Lung (tissue), 12 donors: ENCODE measurements around the gene PLEKHA3. TPM values are rescaled to one million over a fixed set of nuclear protein-coding genes. Genes with fewer than 3 reads are reported as not detected.

Experiments
- ATAC-seq: fragments of 200-7000 bp; cut with Tn5 transposase; one replicate; pipeline ENCODE4 v1.9.1; 2020; ENCODE audit warnings: moderate number of reproducible peaks; ENCODE audit not compliant: insufficient read depth, low FRiP score
- DNase-seq, 3 donors: peaks; one replicate each; pipeline ENCODE4 v3.0.0-alpha.2; 2013 to 2017
- H3K27ac ChIP-seq, 2 donors: one replicate each; pipeline ENCODE4 v1.5.1; 2013; ENCODE audit warnings: mild to moderate bottlenecking in 2 of 2, moderate library complexity in 2 of 2, control low read depth in 1 of 2, inconsistent platforms in 1 of 2, low read depth in 1 of 2, low read length in 1 of 2
- H3K27me3 ChIP-seq, 3 donors: one replicate each; pipeline ENCODE4 v1.5.1; 2013; ENCODE audit warnings: low read length in 2 of 3; ENCODE audit not compliant: control insufficient read depth in 3 of 3, insufficient read depth in 3 of 3
- H3K36me3 ChIP-seq, 4 donors: one replicate each; pipeline ENCODE4 v1.5.1; 2013; ENCODE audit warnings: low read length in 4 of 4, mild to moderate bottlenecking in 1 of 4, moderate library complexity in 1 of 4; ENCODE audit not compliant: control insufficient read depth in 4 of 4, insufficient read depth in 4 of 4
- H3K4me1 ChIP-seq, 5 donors: one replicate each; pipeline ENCODE4 v1.5.1; 2013; ENCODE audit warnings: low read length in 5 of 5, mild to moderate bottlenecking in 2 of 5, moderate library complexity in 1 of 5; ENCODE audit not compliant: control insufficient read depth in 5 of 5, insufficient read depth in 5 of 5
- H3K4me3 ChIP-seq: one replicate; pipeline ENCODE4 v1.5.1; 2013; ENCODE audit warnings: mild to moderate bottlenecking, control low read depth, moderate library complexity
- H3K9ac ChIP-seq, 2 donors: one replicate each; pipeline ENCODE4 v1.5.1; 2013; ENCODE audit warnings: low read length in 2 of 2, control low read depth in 1 of 2; ENCODE audit not compliant: insufficient read depth in 1 of 2
- H3K9me3 ChIP-seq, 4 donors: one replicate each; pipeline ENCODE4 v1.5.1; 2013; ENCODE audit warnings: low read length in 3 of 4, mild to moderate bottlenecking in 1 of 4, moderate library complexity in 1 of 4; ENCODE audit not compliant: control insufficient read depth in 4 of 4, insufficient read depth in 3 of 4
- CTCF ChIP-seq: IDR thresholded peaks from 2 replicates; pipeline ENCODE4 v1.5.1; 2012; ENCODE audit warnings: mild to moderate bottlenecking; ENCODE audit errors: control extremely low read depth, extremely low read depth
- WGBS, 2 donors: extraction: QIAGEN DNeasy Blood & Tissue Kit; methylation state at CpG; one replicate each; pipeline ENCODE4 v1.1.7; 2013; 5-methylcytosine and 5-hydroxymethylcytosine counted together
- polyA plus RNA-seq, 2 donors: library from polyadenylated mRNA; stranded (reverse); fragments of 200-250 nt; gene quantifications; one replicate each; pipeline ENCODE4 v1.2.1, GENCODE V29; 2013
- total RNA-seq, 2 donors: library from RNA; depleted of rRNA in 1 of 2; stranded (reverse); fragments of >200 nt in 1 of 2; gene quantifications; one replicate each; pipeline ENCODE4 v1.2.1, GENCODE V29; 2014 to 2021
- donor health status: control.
- donor health status: control.
- donor health status: Bipolar disorder and iron deficiency.
- donor health status: healthy.
- donor health status: DM: yes; HTN: yes; CAD: no.

The PLEKHA3 gene
- total and polyA plus RNA-seq, 4 donors, result 2.8 to 23.7 (median 12.3) TPM

GRCh38 chr2:178527592-178527991 is 47.3 kb downstream of the PLEKHA3 start:
- H3K4me3 ChIP-seq, result no peak overlapping the region
- no peak for TF ChIP-seq CTCF

GRCh38 chr2:178528647-178529046 is 48.4 kb downstream of the PLEKHA3 start:
- WGBS, 2 donors, result 85 to 94% methylated on average over 5 of the region's 5 CpGs
- H3K36me3 ChIP-seq, result peaks cover 3 to 47% (median 5%) of the 10 kb centered on the region in 4 donors
- no peak overlapping the region for H3K9ac ChIP-seq
- DNase-seq, result no peak
- H3K27me3 ChIP-seq, result no peaks in the 10 kb centered on the region
- peaks cover 0 to 4% (median 0%) of the 10 kb centered on the region in 5 donors for H3K4me1 ChIP-seq
- no peaks in the 10 kb centered on the region for H3K9me3 ChIP-seq
- no peak overlapping the region for H3K4me3 ChIP-seq
- no peak for ATAC-seq
- TF ChIP-seq CTCF, result no peak
- H3K27ac ChIP-seq, result no peak overlapping the region

More at GRCh38 chr2:178527592-178527991, 47.3 kb downstream of the PLEKHA3 start:
- WGBS, 2 donors, result 59 to 83% methylated on average over 2 of the region's 2 CpGs
- no peak overlapping the region for H3K27ac ChIP-seq
- peaks cover under 1 to 39% (median 5%) of the 10 kb centered on the region in 4 donors for H3K36me3 ChIP-seq
- H3K9ac ChIP-seq, result no peak overlapping the region
- ATAC-seq (no peak), DNase-seq (no peak)
- no peaks in the 10 kb centered on the region for H3K9me3 ChIP-seq
- H3K4me1 ChIP-seq, result peaks cover 0 to 6% (median 0%) of the 10 kb centered on the region in 5 donors
- no peaks in the 10 kb centered on the region for H3K27me3 ChIP-seq

- WGBS, 2 donors, result 69 to 82% methylated on average over 2 of the region's 2 CpGs
- DNase-seq (no peak), ATAC-seq (no peak)
- H3K27ac ChIP-seq, result no peak overlapping the region
- H3K4me1 ChIP-seq, result no peaks in the 10 kb centered on the region
- no peak for TF ChIP-seq CTCF
- H3K9me3 ChIP-seq, result no peaks in the 10 kb centered on the region
- no peak overlapping the region for H3K4me3 ChIP-seq
- no peaks in the 10 kb centered on the region for H3K27me3 ChIP-seq
- H3K36me3 ChIP-seq, result peaks cover 3 to 52% (median 7%) of the 10 kb centered on the region in 4 donors
- no peak overlapping the region for H3K9ac ChIP-seq
These were observed 48.9 kb downstream of the PLEKHA3 start for GRCh38 chr2:178529194-178529593.

GRCh38 chr2:178530131-178530530 is 49.9 kb downstream of the PLEKHA3 start:
- Histone ChIP-seq H3K4me3 (no peak overlapping the region), H3K9me3 (no peaks in the 10 kb centered on the region), H3K4me1 (no peaks in the 10 kb centered on the region), H3K9ac (no peak overlapping the region), H3K27me3 (no peaks in the 10 kb centered on the region), H3K27ac (no peak overlapping the region), H3K36me3 (peaks cover 3 to 56% (median 10%) of the 10 kb centered on the region in 4 donors)
- 39 to 77% methylated on average over 2 of the region's 2 CpGs for WGBS, 2 donors
- no peak for DNase-seq
- TF ChIP-seq CTCF, result no peak
- ATAC-seq, result no peak
